C4-2B (cell line): ENCODE measurements around the gene LRRC27.

Source experiments
- CTCF ChIP-seq: fragments of 450-650 bp; conservative IDR thresholded peaks from 2 replicates; pipeline ENCODE4 v1.5.1; 2017; ENCODE audit warnings: mild to moderate bottlenecking
- ZFX ChIP-seq: fragments of 450-650 bp; IDR thresholded peaks from 2 replicates; pipeline ENCODE4 v1.6.1; 2017

GRCh38 chr10:132341017-132341416, 9.0 kb downstream of the LRRC27 start:
- TF ChIP-seq CTCF: no peak
- no peak for TF ChIP-seq ZFX
